Measurements from ENCODE around the gene KCTD5.
A peak's percentile ranks its signal among the peaks of the same experiment; 100 is the strongest.
"Not testable (repeated sequence)": the region's sequence is repeated elsewhere in the genome, so short reads cannot be mapped to it uniquely, and the experiment has no call there.

The KCTD5 gene

GRCh38 chr16:2710711-2711231 lies 28.4 kb downstream of the KCTD5 start:
- DNase-seq, result no peak

GRCh38 chr16:2711370-2712062 lies 29.2 kb downstream of the KCTD5 start:
- DNase-seq, result no peak

GRCh38 chr16:2712063-2712441 lies 29.7 kb downstream of the KCTD5 start:
- no peak for DNase-seq

- DNase-seq, result no peak
These were observed 30.2 kb downstream of the KCTD5 start for GRCh38 chr16:2712546-2712945.

- no peak for DNase-seq
These were observed 31.2 kb downstream of the KCTD5 start for GRCh38 chr16:2713523-2713922.

- no peak for DNase-seq
These were observed 31.9 kb downstream of the KCTD5 start for GRCh38 chr16:2713985-2714774.

- DNase-seq, result no peak
These were observed 32.7 kb downstream of the KCTD5 start for GRCh38 chr16:2715064-2715463.

- peak; percentile 7 for DNase-seq
These were observed 33.2 kb downstream of the KCTD5 start for GRCh38 chr16:2715519-2715918.

- no peak for DNase-seq
These were observed 33.9 kb downstream of the KCTD5 start for GRCh38 chr16:2715966-2716885.

GRCh38 chr16:2716948-2717347 lies 34.6 kb downstream of the KCTD5 start:
- no peak for DNase-seq

GRCh38 chr16:2717383-2718263 lies 35.3 kb downstream of the KCTD5 start:
- no peak for DNase-seq

GRCh38 chr16:2719328-2720063 lies 37.2 kb downstream of the KCTD5 start:
- DNase-seq, result no peak

GRCh38 chr16:2720064-2720457 lies 37.7 kb downstream of the KCTD5 start, which contains the start of gene PRSS27:
Gene PRSS27 (minus strand): TSS chr16:2720224. CDS start chr16:2720160, 64 bp downstream.
- DNase-seq, result no peak

- DNase-seq, result peak; percentile 29
These were observed 38.7 kb downstream of the KCTD5 start for GRCh38 chr16:2720719-2721633.

- DNase-seq, result not testable (repeated sequence)
These were observed 39.4 kb downstream of the KCTD5 start for GRCh38 chr16:2721634-2722173.

- DNase-seq, result no peak
These were observed 41.9 kb downstream of the KCTD5 start for GRCh38 chr16:2724088-2724676.

GRCh38 chr16:2724816-2725348 lies 42.6 kb downstream of the KCTD5 start:
- no peak for DNase-seq

GRCh38 chr16:2726923-2727322 lies 44.6 kb downstream of the KCTD5 start:
- no peak for DNase-seq

- no peak for DNase-seq
These were observed 45.7 kb downstream of the KCTD5 start for GRCh38 chr16:2728034-2728433.

Data from kidney glomerular epithelial cell (primary cell).